NAMALWA (cell line): Measurements from ENCODE around the gene TPRG1.
A peak's percentile ranks its signal among the peaks of the same experiment; 100 is the strongest.

ENCODE experiments used
- DNase-seq: peaks from one replicate; pipeline ENCODE4 v3.0.0-alpha.2; 2015; ENCODE audit warnings: low spot score

The TPRG1 gene, protein sequence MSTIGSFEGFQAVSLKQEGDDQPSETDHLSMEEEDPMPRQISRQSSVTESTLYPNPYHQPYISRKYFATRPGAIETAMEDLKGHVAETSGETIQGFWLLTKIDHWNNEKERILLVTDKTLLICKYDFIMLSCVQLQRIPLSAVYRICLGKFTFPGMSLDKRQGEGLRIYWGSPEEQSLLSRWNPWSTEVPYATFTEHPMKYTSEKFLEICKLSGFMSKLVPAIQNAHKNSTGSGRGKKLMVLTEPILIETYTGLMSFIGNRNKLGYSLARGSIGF

DNA sequence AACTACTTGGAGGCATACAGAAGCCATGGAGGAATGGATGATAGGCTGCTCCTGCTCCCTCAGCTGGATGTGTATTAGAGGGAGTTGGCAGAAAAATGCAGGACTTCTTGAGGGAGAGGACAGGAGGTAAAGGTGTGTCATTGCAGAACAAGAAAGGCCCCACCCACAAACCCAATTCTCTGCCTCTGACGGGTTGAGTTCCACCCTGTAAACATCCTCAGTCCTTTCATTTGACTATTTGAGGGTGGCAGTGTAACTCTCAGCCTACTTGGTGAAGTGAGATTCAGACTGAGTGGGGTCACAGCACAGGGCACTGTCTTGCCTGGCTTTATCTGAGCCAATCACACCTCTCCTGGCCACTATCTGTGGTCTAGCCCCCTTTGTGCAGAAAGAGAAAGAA lies at the start of gene TPRG1:
Gene TPRG1 (plus strand): TSS at position 265 of the 400 bp plus-strand sequence. CDS start 35,414 bp downstream, outside the sequence.
- no peak for DNase-seq

DNA sequence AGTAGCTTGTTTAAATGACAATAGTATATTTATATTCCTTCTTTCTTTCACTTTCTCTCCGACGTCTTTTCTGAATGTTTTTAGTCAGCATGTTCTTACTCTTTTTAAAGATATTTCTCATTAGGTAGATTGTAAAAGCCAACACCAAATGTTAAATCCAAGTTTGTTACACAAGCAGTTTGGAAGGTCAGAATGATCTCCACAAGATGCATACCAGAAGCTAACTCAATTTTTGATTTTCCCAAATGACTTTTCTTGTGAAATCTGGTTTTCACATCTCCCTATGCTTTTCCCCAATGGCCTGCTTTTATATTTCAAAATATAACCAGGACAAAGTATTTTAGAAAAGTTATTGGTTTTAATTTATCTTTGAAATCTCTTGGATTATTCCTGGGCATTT lies 49.7 kb upstream of the TPRG1 start:
- no peak for DNase-seq

DNA sequence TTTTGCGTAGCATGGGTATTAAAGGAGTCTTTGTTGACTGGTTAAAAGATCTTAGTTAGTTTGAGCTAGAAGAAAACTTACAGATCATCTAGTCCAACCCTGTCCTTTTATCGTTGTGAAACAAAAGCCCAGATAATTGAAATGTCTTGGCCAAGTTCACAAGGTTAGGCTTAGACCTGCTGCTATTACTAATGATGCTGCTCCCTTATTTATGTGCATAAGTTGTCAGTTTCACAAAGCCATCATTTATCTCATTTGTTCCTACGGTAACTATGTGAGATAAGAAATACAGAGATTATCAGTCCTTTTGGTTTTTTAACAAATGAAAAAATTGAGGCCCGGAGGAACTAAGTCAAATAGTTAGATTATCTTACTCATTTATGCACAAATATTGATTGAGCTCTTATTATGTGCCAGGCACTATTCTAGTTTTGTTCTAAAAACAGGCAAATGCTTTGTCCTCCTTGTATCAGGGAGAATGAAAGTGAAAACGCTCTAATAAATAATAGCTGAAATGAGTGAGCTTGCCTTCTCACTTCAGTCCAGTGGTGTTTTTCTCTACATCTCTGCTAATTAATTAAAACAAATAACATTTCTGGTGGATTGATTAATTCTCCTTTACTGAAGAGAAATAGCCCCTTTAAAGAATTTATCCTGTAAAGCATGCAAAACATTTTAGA lies 49.1 kb upstream of the TPRG1 start:
- DNase-seq: no peak

DNA sequence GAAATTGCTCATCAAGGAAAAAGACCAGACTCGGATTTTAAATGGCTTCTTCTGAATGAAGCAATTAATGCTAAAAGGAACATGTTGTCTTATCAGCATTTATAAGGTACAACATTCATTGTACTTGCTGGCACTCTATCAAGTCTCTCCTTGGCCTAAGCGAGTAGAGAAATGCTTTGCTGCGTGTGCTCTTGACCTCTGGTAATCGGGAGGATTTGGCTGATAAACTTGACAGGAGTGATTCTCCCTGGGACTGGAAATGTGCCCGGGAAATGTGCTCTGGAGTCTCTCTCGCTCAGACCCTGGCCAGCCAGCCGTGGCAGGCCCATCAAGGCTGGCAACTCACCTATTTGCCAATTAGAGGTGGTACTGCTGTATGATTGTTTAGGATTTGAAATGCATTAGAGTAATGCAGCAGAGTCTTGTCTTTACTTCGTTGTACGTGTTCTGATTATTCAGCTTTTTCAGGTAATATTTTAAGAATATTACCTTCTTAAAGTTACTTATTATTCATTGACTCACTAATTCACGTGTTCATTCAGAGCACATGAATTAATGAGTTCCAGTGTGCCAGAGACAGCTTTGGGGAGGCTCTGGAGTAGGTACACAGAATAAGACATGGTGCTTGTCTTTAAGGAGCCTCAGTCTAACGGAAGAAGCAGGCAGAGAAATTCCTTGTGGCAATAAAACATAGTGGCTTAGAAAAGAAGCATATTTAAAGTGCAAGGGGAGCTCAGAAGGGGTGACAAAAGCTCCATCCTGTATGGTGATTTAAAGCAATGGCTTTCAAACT lies 48.0 kb upstream of the TPRG1 start:
- DNase-seq: no peak

DNA sequence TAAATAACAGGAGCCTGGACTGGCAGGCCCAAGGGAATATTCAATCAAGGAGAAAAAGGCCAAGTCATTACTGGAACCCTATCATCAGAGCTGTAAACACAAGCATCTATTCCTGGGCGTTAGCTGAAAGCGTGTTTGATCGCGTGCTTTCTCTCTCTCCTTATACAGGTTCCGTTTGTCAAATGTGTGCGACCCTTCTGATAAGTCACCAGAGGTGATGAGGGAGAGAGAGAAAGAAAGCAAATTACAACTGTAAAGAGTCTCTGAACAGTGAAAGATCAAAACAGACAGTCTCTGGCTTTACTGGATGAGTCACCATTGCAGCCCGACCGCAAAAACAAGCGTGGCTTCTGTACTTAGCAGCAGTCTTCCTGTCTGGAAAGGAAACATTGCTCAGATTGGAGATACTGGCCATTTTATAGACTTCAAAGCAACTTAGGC lies 39.5 kb upstream of the TPRG1 start:
- DNase-seq: no peak

DNA sequence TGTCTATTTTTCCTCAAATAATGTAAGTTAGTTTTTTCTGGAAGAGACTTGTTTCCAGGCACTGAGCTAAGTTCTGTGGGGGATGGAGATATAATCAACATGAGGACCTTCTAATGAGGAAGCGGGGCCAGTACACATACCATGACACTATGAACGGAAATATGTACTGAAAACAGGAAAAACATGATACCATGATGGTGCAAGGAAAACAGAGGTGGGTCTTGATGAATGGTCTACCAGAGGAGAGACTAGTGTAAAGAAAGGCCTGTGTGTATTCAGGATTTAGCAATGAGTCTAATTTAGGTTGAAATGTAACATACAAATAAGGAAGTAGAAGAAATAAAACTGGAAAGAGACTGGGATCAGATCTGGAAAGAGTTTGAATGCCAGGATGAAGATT lies 38.9 kb upstream of the TPRG1 start:
- no peak for DNase-seq

DNA sequence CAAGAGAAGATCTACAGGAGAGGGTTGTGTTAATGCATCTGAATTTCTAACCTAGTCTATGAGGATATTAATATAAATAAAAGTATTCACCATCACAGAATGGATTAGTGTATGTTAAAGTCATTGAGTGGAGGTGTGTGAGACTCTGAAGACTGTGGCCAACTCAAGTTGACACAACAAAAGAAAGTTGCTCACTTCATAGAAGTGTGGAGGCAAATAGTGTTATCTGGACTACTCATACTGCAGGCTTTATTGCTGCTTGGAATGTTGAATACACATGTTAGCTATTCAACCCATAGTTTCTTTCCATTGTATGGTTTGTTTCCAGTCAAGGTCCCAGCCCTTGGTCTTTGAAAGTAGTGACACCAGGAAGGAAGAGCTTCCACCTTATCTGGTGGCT lies 38.0 kb upstream of the TPRG1 start:
- DNase-seq: no peak

DNA sequence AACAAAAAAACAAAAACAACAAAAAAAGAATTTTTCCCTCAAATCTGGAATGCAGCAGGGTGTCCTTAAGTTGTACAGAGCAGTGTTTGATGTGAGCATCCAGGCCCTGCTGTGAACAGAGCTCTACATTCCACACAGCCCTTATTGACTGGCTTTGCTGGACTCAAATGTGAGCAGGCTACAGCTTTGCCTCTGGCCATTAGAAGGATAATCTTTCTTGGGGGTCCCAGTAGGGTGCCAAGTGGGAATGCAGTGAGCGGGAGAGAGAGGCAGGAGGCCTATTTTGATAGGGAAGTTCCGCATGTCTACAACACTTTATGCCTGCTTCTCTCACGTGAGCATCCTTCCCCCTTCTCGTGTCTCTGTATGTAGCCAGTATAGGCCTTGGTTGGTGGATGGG lies 34.4 kb upstream of the TPRG1 start:
- DNase-seq: no peak

DNA sequence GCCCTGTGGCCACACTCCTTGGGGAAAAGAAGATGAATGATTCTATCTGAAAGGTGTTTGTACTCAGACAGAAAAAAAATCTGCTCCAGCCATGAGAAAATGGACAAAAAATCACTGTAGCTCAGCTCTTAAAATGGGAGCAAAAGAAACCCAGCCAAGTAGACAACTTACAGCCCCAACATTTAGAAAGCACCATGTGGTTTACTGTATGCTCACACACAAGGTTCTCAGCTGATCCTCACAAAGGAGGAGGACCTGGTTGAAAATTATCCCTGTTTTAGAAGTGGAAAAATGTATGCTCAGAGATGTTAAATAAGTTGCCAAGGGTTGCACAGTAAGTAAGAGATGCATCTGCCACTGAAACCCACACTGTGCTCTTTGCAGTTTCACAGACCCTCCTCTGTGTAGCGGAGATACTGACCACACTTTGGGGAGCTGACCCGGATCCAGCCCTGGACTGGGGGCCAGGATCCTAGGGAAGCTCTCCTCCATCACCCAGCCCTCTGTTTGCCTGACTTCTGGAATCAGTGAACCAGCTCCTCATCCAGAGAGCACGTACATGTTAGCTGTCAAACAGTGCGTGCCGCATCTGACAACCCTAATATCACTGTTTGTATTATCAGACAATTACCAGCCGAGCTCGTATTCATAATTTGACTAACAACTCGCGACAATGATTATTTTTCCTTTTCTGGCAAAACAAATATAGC lies 32.7 kb upstream of the TPRG1 start:
- no peak for DNase-seq

DNA sequence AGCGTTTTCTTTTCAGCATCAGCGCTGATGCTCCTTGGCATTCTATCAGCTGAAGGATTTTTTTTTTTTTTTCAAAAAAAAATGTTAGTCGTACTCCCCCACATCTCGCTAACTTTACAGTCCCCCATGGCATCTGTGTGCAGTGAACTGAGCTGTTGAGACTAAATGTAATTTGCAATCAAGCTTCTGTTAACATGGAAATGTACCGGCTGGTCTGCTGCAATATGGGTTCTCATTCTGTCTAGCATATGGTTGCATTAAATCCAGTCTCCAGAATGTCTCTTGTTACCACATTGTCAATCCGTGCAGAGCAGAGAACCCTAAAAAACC lies 32.2 kb upstream of the TPRG1 start:
- no peak for DNase-seq

DNA sequence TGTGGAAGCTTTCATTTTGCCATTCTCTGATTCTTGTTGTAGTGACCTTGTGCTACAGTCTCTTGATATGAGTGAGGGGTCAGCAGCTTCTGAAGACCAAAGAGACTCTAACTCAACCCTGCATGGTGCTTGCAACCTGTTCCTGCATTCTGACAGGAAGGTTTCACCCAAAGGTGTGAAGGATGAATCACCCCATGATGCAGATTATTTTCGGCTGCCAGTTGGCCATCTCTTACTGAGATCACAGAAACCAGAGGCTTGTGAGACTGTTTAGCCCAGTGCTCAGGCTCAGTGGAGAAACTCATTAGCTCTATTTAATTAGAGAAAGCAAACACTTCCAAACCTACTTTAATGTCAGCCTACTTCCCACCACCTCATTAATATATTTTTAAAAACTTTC lies 29.2 kb upstream of the TPRG1 start:
- DNase-seq: no peak

DNA sequence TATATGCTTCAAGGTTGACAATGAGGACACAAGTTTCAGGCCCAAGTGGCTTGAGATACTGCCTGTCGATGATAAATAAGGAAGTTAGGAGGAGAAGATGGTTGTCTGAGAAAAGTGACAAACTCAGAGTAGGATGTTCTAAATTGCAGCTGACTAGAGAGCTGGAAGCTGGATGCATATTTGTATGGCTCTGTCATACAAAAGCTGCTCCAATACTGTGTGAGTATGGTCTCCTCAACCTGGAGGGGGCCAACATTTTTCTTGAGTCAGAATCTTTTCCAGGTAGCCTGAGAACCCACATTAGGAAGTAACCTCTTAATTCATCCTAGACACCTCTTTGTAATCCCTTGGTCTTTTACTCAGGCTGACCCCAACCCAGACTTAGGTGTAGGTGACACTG lies 28.4 kb upstream of the TPRG1 start:
- no peak for DNase-seq

DNA sequence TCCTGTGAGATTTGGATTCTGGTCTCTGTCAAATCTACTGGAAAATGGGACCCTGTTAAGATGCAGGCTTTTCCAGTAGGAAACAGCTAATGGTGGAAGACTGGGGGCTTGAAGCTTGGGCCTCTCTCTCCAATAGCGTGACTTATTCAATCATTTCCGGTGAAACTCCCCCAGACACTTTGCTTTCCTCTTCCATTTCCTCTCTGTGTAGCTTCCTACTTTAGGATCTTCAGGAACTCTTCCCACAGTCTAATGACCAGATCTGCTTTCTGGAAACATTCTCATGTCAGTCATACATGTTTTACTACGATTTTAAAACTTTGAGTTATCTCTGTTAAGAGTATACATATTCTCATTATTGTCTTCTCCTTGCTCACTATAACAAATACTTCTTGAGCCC lies 28.0 kb upstream of the TPRG1 start:
- DNase-seq: no peak

DNA sequence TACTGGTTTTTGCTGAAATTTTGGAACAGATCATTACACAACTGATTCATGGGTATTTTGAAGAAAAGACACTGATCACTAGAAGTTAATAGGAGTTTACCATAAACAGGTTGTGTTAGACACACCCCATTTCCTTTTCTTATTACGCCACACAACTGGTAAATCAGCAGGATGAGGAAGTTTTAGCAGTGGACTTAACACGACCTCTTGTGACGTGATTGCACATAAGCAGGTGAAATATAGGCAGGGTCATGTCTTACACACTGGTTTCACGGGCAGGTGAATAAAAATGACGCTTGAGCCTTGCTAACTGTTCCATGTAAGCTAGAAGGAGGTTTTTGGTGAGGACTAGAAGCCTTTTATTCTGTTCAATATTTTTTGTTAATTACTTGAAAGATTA lies 27.1 kb upstream of the TPRG1 start:
- DNase-seq: peak; percentile 35

DNA sequence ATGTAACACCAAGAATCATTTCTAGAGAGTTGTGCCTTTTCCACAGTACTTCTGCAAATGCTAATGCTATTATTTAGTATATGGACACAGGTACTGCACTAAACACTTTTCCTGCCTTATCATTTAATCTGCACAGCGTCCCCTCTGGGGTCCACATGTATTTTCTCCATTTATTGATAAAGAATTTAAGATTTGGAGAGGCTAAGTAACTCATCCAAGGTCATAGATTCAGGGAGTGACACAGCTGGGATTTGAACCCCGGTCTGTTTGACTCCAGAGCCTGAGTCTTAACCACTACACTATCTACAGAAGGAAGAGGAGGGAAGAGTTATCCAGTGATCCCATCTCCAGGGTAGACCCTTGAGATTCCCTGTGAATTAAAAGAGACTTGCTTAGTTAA lies 24.9 kb upstream of the TPRG1 start:
- DNase-seq: no peak

DNA sequence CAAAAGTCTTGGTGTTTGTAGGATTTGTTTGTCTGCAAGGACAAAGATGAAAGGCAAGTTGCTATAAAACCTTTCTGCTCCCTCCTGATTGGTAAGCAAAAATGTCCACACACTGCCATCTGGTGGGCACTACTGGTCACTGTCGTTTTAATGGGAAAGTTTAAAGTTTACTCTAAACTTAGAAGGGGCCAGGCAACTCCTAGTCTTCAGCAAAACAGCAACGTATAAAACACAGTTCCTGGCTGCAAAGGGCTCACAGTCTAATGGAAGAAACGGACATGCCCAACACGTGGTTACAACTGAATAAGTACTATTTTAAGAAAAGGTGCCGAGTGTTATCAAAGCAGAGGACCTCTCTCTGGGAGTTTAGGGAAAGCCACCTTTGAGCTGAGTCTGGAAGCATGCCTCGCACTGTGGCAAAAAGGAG lies 23.7 kb upstream of the TPRG1 start:
- peak; percentile 79 for DNase-seq

DNA sequence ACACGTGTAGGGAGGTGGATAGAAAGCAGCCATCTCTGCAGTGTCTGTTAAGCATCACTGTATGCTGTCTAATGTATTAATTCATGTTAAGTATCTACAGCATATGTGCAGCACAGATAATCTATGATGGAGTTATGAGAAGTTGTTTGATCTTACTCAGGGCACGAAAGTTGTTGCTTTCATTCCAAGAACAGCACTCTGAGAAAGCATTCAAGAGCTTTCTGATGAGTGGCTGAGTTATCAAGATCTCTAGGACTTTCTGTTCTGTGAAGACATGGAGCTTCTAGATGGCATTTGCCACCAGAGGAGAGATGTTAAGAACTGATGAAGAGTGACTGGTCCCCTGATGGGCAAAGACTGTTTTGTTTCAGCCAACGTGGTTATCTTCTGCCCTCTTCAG lies 22.6 kb upstream of the TPRG1 start:
- no peak for DNase-seq

DNA sequence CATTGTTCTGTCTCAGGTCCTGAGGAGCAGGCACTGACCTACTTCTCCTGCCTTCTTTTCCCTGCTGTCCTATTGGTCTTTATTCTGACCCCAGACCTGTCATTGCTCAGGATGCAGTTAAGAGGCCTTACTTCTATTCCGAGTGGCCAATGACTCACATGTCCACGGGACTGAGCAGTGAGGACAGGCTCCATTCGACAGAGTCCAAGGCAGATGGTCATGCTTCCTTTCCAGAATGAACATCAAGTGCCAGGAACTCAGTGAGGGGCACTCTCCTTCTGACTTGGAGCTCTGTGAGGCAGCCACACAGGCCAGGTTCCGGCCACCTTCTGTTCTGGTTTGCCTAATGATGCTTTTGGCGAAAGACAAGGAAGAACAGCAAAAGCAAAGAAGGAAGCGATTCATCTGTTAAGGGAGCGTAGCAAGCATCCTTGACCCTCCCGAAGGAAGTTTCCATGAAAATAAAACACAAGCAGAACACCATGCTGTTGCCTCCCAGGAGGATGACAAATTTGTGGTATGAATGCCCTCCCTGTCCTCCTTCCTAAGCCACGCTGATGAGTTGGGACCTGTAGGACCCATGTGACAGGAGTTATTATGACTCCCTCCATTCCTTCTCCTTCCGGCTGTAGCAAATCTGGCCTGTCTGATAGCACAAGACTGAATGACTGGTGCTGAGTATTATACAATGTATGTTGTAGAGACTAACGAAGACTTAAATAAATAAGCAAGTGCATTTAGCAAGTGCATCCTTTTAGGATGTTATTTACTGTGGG lies 14.4 kb upstream of the TPRG1 start:
- no peak for DNase-seq

DNA sequence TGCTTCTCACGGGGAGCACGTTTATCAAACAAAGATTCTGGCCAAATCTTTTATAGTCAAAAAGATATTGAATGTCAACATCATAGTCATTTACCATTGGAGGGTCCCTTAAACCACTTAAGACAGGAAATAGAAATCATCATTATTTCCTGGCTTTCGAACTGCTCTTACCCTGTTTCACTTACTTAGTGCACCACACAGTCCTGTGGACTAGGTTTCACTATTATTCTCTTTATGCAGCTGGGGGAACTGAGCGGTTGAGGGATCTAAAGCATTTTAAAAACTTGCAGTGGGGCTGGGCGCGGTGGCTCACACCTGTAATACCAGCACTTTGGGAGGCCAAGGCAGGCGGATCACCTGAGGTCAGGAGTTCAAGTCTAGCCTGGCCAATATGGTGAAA lies 13.7 kb upstream of the TPRG1 start:
- no peak for DNase-seq

DNA sequence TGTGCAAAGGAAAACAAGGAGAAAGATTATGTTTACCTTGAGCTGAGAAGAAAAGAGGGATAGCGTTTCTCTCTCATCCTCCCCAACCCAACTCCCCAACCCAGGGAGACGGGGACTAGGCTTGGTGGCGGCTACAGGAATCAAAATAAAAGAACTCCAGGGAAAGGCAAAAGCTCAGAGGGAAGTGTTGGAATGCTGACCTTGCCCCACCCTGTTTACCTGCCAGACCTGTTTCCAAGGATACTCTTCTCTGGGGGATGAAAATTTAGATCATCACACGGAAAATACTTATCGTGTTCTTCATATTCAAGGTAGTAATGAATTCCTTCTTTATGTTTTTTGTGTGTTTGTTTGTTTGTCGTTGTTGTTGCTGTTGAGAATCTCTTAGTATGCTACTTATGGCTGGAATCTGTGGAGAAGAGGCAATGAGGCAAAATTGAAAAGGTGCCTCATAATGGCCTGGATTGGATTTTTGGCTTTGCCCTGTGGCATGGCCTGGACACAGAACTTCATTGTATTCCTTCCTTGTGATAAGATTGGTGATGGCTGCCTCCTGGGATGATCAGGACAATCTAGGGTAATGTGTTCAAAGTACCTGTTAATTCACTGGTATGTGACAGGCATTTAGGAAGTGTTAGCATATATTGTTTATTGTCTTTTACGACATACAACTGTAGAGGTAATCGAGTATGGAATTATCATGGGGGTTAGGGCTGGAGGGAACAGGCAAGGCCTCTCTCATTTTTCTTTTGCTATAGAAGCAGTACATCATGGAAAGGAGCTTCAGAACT lies 11.1 kb upstream of the TPRG1 start:
- DNase-seq: no peak

DNA sequence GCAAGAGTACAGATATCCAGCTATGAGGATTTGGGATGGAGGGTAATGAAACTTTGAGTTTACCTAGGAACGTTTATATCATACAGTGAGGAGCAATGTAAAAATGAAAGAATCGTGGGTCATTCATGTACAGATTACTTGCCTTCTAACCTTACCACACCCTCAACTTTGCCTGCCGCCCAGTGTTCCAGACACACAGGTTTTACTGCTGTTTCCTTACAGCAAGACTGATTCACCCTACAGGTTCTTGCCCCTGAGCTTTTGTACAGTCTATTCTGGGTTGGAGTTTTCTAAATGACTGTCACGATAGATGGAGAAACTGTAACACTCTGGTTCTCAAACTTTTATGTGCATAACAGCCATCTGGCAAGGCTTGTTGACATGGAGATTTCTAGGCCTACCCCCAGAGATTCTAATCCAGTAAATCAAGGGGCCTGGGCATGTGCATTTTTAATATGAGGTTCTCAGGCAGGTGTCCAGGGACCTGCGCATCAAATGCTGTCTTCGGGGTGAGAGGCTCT lies 6.6 kb upstream of the TPRG1 start:
- DNase-seq: no peak
